Epithelial cell of proximal tubule (primary cell): Measurements from ENCODE around the gene OSBPL10. TPM values are rescaled to one million over a fixed set of nuclear protein-coding genes. Genes with fewer than 3 reads are reported as not detected.
A peak's percentile ranks its signal among the peaks of the same experiment; 100 is the strongest.

Experiments
- DNase-seq: peaks from one replicate; pipeline ENCODE4 v3.0.0-alpha.2; 2011; ENCODE audit warnings: low read depth
- H3K4me3 ChIP-seq: 2 replicates; pipeline ENCODE4 v1.5.1; 2011; ENCODE audit warnings: low read depth, mild to moderate bottlenecking, low read length
- CTCF ChIP-seq: conservative IDR thresholded peaks from 2 replicates; pipeline ENCODE4 v1.5.1; 2012; ENCODE audit warnings: low read depth, mild to moderate bottlenecking, low read length
- total RNA-seq: library from RNA; depleted of rRNA; stranded (reverse); fragments of >200 nt; gene quantifications from 2 replicates; pipeline ENCODE4 v1.2.3, GENCODE V29; 2015

Gene OSBPL10
- total RNA-seq, 1 donor from 2014 or later, result 17.5 TPM

DNA sequence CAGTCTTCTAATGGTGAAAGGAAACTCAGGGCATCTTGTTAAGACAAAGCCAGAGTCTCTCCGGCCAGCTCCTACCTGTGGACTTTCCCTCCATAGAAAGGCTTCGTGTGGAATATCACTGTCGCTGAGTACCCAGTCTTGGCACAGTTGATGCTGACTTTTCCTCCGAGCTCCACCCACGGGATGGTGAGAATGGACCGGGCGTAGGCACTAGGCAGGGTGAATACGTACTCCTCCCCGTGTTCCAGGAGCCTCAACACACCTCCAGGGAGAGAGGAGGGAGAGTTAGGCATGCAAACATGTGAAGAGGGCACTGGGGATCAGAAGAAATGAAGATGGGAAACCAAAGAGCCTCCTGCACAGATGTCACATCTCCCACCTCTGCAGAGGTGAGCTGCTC is 310.3 kb downstream of the OSBPL10 start:
- TF ChIP-seq CTCF, result no peak
- DNase-seq, result no peak
- H3K4me3 ChIP-seq, result no peak overlapping the region

DNA sequence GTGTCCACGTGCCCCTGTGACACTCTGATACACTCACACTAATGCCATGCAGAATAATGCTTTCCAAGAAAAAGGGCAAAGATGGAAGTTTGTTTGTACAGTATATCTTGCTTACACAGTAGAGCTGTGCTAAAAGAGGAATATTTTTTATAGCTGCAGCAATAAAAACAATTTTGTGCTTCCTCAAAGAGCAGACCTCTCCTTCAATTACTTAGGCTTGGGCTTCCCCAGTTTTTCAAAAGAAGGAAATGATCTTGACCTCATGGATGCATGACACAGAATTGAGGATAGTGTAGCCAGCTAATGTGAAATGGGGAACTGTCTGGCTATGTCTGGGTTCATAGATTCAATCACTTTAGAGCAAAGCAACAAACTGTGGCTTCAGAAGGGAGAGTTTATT is 310.9 kb downstream of the OSBPL10 start:
- TF ChIP-seq CTCF, result no peak
- H3K4me3 ChIP-seq, result no peak overlapping the region
- no peak for DNase-seq

DNA sequence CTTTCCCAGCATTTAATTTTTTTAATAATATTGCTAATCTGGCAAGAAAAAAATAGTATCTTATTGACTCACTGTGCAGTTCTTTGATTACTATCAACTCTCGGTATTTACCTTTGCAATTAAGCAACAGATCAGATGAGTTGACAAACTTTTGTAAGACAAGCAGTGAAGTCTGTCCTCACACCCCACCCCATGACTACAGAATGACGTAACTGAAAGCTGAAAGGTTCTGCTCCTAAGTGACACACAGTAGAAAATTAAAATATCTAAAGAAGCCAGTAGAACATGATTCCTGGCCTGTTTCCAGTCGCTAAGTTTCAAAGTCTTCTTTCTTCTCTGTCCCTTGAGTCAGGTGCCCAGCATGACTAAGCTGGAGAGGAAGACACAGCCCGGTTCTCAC is 312.8 kb downstream of the OSBPL10 start:
- DNase-seq, result peak; percentile 10
- no peak overlapping the region for H3K4me3 ChIP-seq
- TF ChIP-seq CTCF, result no peak

- H3K4me3 ChIP-seq, result no peak overlapping the region
- no peak for TF ChIP-seq CTCF
- DNase-seq, result no peak
These were observed 313.5 kb downstream of the OSBPL10 start for GRCh38 chr3:31667582-31667981.

DNA sequence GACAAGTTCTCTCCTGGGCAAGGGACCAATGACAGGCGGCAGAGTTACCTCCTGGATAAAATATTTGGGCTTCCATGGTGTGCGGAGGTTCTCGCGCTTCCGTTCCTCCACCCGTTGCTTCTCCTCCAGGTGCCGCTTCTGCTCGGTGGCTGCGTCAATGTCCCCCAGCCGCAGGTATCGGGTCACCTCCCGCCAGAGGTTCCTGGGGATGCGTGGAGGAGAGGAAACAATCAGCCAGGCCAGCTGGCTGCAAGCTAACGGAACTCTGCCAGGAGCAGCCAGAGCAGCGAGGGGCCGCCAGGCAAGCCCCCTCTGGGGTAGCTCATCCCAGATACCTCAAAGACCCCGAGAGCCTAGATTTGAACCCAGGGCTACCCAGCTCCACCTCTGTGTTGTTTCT is 317.0 kb downstream of the OSBPL10 start:
- TF ChIP-seq CTCF, result no peak
- DNase-seq, result no peak
- no peak overlapping the region for H3K4me3 ChIP-seq

DNA sequence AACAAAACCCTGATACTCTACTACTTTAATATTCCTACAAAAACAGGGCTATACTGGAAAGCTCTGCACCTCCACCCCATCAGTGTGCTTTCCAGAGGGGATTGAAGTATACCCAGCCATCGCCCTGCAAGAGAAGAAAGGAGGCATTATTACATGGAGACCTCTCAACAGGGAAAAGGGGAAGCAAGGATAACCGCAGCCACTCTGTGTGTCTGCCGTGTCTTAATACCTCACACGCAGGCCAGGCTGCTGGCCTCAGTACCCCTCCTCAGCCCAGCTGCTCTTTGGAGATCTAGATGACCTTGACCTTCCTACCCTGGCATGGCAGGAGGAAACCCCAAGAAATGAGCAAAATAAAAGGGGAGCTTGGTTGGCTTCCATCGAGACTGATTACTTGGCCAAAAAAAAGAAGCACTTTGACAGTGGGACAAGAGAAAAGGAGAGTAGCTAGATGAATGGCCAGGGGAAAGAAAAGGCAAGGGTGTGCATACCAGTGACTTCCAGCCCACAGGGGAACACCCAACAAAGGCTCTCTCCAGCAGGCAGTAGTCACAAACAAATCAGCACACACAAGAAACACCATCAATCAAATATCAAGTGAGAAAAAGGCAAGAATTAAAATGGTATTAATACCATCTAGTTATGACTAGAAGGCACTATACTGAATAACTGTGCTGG is 318.9 kb downstream of the OSBPL10 start:
- no peak for DNase-seq
- no peak overlapping the region for H3K4me3 ChIP-seq
- no peak for TF ChIP-seq CTCF

DNA sequence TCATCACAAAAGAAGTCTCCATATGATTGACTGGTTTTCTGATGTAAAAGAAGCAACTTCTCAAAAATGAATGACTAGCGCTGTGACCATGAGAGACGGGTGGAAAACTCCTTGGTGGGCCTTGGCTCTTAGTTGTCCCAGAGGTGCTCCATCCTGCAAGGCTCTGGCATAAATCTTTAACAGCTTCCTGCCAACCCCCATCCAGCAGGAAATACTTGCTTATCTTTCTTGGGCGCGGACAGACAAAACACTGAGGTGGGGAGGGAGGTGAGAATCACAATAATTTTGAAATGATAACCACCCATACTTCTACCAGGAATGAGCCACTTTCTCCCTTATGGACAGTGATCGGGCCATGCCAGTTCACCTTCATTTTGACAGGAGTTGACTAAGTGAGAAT is 319.8 kb downstream of the OSBPL10 start:
- no peak for TF ChIP-seq CTCF
- no peak overlapping the region for H3K4me3 ChIP-seq
- DNase-seq, result no peak
